Rectal smooth muscle tissue (tissue), 1 donor: ENCODE results near the gene CLIC1.

Experiments used
- H3K27ac ChIP-seq: one replicate; pipeline ENCODE4 v1.7.0; 2013; ENCODE audit warnings: low read depth, low read length, inconsistent platforms
- H3K27me3 ChIP-seq: one replicate; pipeline ENCODE4 v1.7.0; 2013; ENCODE audit warnings: low read length; ENCODE audit not compliant: control insufficient read depth, insufficient read depth
- H3K36me3 ChIP-seq: one replicate; pipeline ENCODE4 v1.7.0; 2013; ENCODE audit warnings: low read length; ENCODE audit not compliant: control insufficient read depth, insufficient read depth
- H3K4me1 ChIP-seq: one replicate; pipeline ENCODE4 v1.7.0; 2013; ENCODE audit warnings: low read length; ENCODE audit not compliant: control insufficient read depth, insufficient read depth
- H3K4me3 ChIP-seq: one replicate; pipeline ENCODE4 v1.7.0; 2013; ENCODE audit warnings: low read length
- H3K9ac ChIP-seq: one replicate; pipeline ENCODE4 v1.7.0; 2013; ENCODE audit warnings: low read length

Gene CLIC1

DNA sequence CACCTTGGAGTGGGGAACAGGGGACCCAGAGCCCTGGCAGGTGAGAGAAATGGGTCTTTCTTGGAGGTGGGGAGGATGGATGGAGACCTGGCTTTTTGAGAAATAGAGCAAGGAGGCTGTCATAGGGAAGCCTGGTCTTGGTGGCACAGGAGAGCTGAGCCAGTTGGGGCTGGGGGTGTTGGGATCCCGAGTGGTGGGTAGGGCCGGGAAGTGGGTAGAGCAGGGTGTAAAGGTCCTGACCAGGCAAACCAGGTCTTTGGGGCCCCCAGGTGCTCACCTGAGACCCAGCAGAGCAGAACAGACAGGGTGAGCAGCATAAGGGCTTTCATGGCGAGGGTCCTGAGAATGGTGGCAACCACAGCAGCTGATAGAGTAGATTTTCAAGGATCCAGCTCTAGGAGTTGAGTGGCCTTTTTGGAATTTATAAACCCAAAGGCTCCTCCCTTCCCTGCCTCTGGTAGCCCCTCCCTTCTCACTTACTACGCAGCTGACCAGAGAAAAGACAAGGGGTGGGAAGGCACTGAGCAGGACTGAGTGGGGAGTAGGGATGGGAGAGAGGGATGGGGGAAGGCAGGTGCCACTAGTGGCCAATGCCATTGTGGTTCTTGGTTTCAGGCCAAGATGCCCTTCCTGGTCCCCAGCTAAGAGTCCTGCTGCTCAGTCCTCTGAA, 14.8 kb downstream of the CLIC1 start, which contains the start of gene LY6G6C:
Gene LY6G6C, minus strand, starts transcription at position 396 of the 670 bp plus-strand sequence. Its CDS starts 67 bp downstream, at position 329.
- Histone ChIP-seq H3K9ac (no peak within 1 kb of the TSS), H3K36me3 (peaks cover 10% of the 10 kb centered on the region), H3K4me3 (no peak within 1 kb of the TSS), H3K4me1 (no peaks in the 10 kb centered on the region), H3K27me3 (no peaks in the 10 kb centered on the region), H3K27ac (no peak within 1 kb of the TSS)

- no peak overlapping the region for H3K9ac ChIP-seq
- H3K4me1 ChIP-seq = no peaks in the 10 kb centered on the region
- H3K27me3 ChIP-seq = no peaks in the 10 kb centered on the region
- H3K4me3 ChIP-seq = no peak overlapping the region
- H3K27ac ChIP-seq = no peak overlapping the region
- no peaks in the 10 kb centered on the region for H3K36me3 ChIP-seq
These were observed 16.0 kb downstream of the CLIC1 start for GRCh38 chr6:31720196-31720770.

- Histone ChIP-seq H3K4me3 (no peak overlapping the region), H3K9ac (no peak overlapping the region), H3K27ac (no peak overlapping the region), H3K4me1 (no peaks in the 10 kb centered on the region), H3K27me3 (no peaks in the 10 kb centered on the region), H3K36me3 (no peaks in the 10 kb centered on the region)
These were observed 17.3 kb downstream of the CLIC1 start for GRCh38 chr6:31719001-31719400.

- H3K4me3 ChIP-seq = no peak overlapping the region
- H3K4me1 ChIP-seq = no peaks in the 10 kb centered on the region
- H3K36me3 ChIP-seq = no peaks in the 10 kb centered on the region
- H3K27ac ChIP-seq = no peak overlapping the region
- no peaks in the 10 kb centered on the region for H3K27me3 ChIP-seq
- H3K9ac ChIP-seq = no peak overlapping the region
These were observed 18.1 kb downstream of the CLIC1 start for GRCh38 chr6:31718265-31718664.

DNA sequence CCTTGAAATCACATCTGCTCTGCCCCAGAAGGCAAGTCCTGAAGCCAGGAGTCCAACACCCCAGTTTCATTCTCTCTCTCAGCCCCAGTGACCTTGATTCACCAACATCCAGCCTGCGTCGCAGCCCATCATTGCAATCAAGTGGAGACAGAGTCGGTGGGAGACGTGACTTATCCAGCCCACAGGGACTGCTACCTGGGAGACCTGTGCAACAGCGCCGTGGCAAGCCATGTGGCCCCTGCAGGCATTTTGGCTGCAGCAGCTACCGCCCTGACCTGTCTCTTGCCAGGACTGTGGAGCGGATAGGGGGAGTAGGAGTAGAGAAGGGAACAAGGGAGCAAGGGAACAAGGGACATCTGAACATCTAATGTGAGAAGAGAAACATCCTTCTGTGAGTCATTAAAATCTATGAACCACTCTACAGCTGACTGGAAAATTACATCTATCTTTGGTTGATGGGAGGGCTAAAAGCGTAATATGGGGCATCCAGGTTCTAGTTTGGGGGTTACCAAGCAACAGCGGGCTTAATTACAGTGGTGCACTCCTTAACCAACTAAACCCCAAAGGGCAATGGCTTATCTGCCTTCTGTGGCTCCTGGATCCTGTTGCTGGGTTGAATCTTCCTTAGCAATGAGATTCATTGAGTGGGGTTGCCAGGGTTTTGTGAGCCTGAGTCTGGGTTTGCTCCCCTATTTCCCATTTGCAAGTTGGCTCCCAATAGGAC, 18.7 kb downstream of the CLIC1 start:
- Histone ChIP-seq H3K4me1 (no peaks in the 10 kb centered on the region), H3K27me3 (no peaks in the 10 kb centered on the region), H3K36me3 (no peaks in the 10 kb centered on the region), H3K27ac (no peak overlapping the region), H3K4me3 (no peak overlapping the region), H3K9ac (no peak overlapping the region)

GRCh38 chr6:31715022-31715958, 21.0 kb downstream of the CLIC1 start, which contains the start of gene LY6G6D:
LY6G6D (plus strand) TSS chr6:31715348; CDS start chr6:31715356, 8 bp downstream.
- Histone ChIP-seq H3K27ac (peak within 1 kb of the TSS; percentile 75), H3K4me1 (no peaks in the 10 kb centered on the region), H3K27me3 (no peaks in the 10 kb centered on the region), H3K9ac (no peak within 1 kb of the TSS), H3K4me3 (no peak within 1 kb of the TSS), H3K36me3 (no peaks in the 10 kb centered on the region)

DNA sequence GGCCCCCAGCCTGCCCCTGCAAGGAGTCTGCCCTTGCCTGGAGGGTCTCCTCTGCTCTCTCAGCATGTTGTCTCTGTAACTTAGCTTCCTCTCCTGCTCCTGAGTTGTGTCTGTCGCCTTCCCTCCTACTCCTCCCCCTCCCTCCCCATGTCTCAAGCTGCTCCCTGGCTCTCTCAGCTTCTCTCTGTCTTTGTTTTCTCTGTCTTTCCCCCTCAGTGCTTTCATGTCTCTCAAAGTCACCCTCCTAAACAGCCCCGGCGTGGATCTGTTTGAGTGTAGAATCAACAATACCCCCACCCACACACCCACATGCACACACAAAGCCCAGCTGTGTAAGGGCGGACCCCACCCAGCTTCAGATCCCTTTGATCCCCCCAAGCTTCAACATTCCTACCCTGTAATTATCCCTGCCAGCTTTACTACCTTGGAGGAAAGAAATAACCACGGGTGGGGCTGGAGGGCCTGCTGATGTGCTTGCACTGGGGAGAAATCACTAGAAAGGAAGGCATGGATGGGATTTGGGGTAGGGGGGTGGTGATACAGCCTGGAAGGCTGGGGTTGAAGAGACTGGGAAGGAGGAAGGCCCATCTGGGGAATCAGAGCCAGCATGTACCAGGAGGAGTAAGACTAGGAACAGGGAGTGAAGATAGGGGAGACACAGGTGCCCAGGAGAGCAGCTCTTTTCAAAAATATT, 22.2 kb downstream of the CLIC1 start:
- Histone ChIP-seq H3K27ac (no peak overlapping the region), H3K9ac (no peak overlapping the region), H3K4me3 (no peak overlapping the region), H3K36me3 (no peaks in the 10 kb centered on the region), H3K27me3 (no peaks in the 10 kb centered on the region), H3K4me1 (no peaks in the 10 kb centered on the region)

DNA sequence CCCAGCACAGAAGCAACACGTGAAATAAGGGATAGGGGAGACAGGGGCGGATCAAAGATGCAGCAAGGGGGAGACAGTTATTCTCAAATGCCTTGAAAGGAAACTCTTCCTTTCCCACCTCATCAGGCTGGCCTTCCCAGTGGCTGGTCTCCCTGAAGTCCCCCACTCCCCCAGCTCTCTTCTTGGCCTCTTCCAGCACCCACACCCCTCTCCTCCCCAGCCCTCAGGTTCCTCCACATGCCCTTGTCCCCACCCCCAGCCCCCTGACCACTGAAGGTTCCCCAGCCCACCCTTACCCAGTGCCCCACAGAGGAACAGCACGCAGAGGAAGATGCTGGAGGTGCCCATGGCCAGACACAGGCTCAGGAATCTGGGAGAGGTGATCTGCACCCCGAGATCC, 22.9 kb downstream of the CLIC1 start:
- Histone ChIP-seq H3K9ac (no peak overlapping the region), H3K27ac (no peak overlapping the region), H3K36me3 (no peaks in the 10 kb centered on the region), H3K27me3 (no peaks in the 10 kb centered on the region), H3K4me1 (no peaks in the 10 kb centered on the region), H3K4me3 (no peak overlapping the region)

GRCh38 chr6:31712296-31712695, 24.0 kb downstream of the CLIC1 start:
- no peak overlapping the region for H3K4me3 ChIP-seq
- H3K27me3 ChIP-seq = no peaks in the 10 kb centered on the region
- H3K9ac ChIP-seq = no peak overlapping the region
- H3K4me1 ChIP-seq = no peaks in the 10 kb centered on the region
- H3K27ac ChIP-seq = no peak overlapping the region
- no peaks in the 10 kb centered on the region for H3K36me3 ChIP-seq

- no peak overlapping the region for H3K9ac ChIP-seq
- no peaks in the 10 kb centered on the region for H3K36me3 ChIP-seq
- H3K4me3 ChIP-seq = no peak overlapping the region
- no peaks in the 10 kb centered on the region for H3K27me3 ChIP-seq
- no peaks in the 10 kb centered on the region for H3K4me1 ChIP-seq
- no peak overlapping the region for H3K27ac ChIP-seq
These were observed 25.1 kb downstream of the CLIC1 start for GRCh38 chr6:31711233-31711632.

GRCh38 chr6:31710523-31711219, 25.7 kb downstream of the CLIC1 start:
- H3K27me3 ChIP-seq = no peaks in the 10 kb centered on the region
- no peak overlapping the region for H3K9ac ChIP-seq
- H3K4me1 ChIP-seq = no peaks in the 10 kb centered on the region
- H3K36me3 ChIP-seq = no peaks in the 10 kb centered on the region
- no peak overlapping the region for H3K27ac ChIP-seq
- H3K4me3 ChIP-seq = no peak overlapping the region
